Measurements from ENCODE around the gene CRIM1. TPM values are rescaled to one million over a fixed set of nuclear protein-coding genes. Genes with fewer than 3 reads are reported as not detected.
A peak's percentile ranks its signal among the peaks of the same experiment; 100 is the strongest.

Gene CRIM1
- total RNA-seq, 4 donors from 2014 or later = 179 to 229 (median 188) TPM

DNA sequence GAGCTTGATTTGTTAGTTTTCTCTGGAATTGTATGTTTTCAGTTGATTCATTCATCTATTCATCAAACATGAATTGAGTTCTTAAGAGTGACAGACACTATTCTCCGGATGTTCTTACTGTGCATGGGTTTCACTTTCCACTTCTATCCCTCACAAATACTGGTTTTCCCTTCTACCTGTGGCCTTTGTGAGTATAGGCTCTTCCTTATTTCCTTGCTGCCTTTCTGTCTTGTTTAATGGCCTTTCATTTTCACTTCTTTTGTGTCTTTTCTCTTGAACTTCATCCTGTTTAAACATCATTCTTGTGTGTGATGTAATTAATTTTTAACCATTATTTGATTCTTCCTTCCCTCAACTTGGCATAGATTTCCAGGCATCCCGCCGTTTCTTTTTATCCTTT lies 90.7 kb downstream of the CRIM1 start:
- Histone ChIP-seq H3K27me3 (no peaks in the 10 kb centered on the region), H3K4me3 (no peak overlapping the region), H3K36me3 (peaks cover 0 to 85% (median 0%) of the 10 kb centered on the region in 3 donors), H3K9me3 (no peaks in the 10 kb centered on the region), H3K27ac (no peak overlapping the region), H3K4me1 (peaks cover 0 to 24% (median 2%) of the 10 kb centered on the region in 4 donors)
- no peak for TF ChIP-seq POLR2A (IDR thresholded peaks at IDR 0.05)
- DNase-seq (ENCODE audit: low spot score in 2 of 2) = no peak
- WGBS, 2 donors = 74 to 86% methylated on average over 3 of the region's 3 CpGs

DNA sequence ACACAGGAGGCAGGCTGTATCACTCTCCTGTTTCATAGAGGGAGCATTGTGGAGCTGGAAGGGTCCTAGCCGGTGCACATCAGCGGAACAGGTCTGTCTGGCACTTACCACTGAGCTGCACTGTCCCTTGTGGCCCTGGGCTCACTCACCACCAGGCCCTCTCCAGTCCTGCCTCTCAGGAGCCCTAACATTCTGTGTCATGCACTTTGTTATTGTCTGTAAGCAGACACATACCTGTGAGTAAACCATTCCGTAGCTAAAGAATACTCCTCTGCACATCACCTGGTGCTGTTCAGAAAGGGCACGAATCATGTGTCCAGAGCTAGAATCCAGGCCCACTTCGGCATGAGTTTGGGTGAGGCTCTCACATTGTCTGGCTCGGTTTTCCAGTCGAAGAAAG lies 93.6 kb downstream of the CRIM1 start:
- no peak for TF ChIP-seq POLR2A (IDR thresholded peaks at IDR 0.05)
- no peak for TF ChIP-seq EP300 (IDR thresholded peaks at IDR 0.05)
- TF ChIP-seq, protein P1, sequence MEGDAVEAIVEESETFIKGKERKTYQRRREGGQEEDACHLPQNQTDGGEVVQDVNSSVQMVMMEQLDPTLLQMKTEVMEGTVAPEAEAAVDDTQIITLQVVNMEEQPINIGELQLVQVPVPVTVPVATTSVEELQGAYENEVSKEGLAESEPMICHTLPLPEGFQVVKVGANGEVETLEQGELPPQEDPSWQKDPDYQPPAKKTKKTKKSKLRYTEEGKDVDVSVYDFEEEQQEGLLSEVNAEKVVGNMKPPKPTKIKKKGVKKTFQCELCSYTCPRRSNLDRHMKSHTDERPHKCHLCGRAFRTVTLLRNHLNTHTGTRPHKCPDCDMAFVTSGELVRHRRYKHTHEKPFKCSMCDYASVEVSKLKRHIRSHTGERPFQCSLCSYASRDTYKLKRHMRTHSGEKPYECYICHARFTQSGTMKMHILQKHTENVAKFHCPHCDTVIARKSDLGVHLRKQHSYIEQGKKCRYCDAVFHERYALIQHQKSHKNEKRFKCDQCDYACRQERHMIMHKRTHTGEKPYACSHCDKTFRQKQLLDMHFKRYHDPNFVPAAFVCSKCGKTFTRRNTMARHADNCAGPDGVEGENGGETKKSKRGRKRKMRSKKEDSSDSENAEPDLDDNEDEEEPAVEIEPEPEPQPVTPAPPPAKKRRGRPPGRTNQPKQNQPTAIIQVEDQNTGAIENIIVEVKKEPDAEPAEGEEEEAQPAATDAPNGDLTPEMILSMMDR (IDR thresholded peaks at IDR 0.05) = no peak
- H3K27me3 ChIP-seq = no peaks in the 10 kb centered on the region
- H3K4me3 ChIP-seq = no peak overlapping the region
- 87 to 93% methylated on average over 7 of the region's 7 CpGs for WGBS, 2 donors
- peaks cover 0 to 49% (median 8%) of the 10 kb centered on the region in 4 donors for H3K4me1 ChIP-seq
- H3K27ac ChIP-seq = peak overlapping the region in 1 of 4 donors; percentile 47
- no peaks in the 10 kb centered on the region for H3K9me3 ChIP-seq
- DNase-seq (ENCODE audit: low spot score in 2 of 2) = no peak
- peaks cover 0 to 55% (median 0%) of the 10 kb centered on the region in 3 donors for H3K36me3 ChIP-seq

DNA sequence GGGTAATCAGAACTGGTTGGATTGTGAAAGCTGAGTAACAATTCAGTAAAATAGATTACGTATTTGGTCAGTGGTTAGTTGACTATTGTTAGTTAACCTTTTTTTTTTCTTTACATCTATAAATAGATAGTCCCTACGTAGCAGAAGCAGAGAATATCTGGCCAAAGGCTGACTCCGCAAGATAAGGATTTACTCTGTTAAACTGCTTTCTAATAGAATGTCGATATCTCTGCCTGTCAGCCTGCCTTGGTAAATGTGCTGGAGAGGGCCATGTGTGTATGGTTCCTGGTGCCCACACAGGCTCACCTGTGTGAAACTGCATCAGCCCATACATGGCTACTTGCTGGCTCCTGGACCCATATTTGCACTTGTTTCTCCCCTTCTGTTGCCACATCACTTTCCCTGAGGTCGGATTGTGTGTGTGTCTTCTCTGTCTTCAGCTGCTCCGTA lies 94.4 kb downstream of the CRIM1 start:
- Histone ChIP-seq H3K27me3 (no peaks in the 10 kb centered on the region), H3K36me3 (peaks cover 0 to 48% (median 0%) of the 10 kb centered on the region in 3 donors), H3K4me3 (no peak overlapping the region), H3K27ac (peak overlapping the region in 3 of 4 donors; percentile 13 to 47 (median 42)), H3K9me3 (no peaks in the 10 kb centered on the region), H3K4me1 (peaks cover 0 to 54% (median 8%) of the 10 kb centered on the region in 4 donors)
- 66 to 79% methylated on average over 6 of the region's 6 CpGs for WGBS, 2 donors
- no peak for DNase-seq (ENCODE audit: low spot score in 2 of 2)
- no peak for TF ChIP-seq POLR2A (IDR thresholded peaks at IDR 0.05)

DNA sequence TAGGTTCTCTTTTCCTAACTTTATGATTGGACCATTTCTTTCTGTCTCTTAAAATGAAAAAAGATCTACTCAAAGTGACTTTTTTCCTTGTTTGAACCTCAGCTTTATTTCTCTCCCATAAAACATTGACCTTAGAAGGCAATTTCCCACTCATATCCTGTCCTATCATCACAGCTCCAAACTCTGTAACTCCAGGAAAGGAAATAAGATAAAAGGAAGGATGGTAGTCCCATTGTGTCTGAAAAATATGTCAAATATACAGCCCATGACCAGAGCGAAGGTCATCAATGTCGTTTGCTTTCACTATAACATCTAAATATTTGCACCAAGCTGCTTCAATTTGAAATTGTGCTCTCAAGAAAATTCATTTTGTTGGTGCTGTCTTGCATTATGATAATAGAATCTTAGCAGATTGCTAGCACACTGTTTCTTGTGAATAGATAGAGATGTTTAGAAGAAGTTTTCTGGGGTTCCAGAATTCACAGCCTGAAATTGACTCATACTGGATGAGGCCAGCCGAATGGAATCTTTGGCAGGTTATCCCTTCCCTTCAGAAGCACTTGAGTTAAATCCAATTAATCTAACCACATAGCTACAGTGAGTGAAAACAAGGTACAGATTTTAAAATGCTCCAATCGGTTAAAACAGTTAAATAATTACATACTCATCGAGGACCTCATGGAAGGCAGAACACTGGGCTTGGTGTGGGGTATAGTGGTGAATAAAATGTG lies 95.1 kb downstream of the CRIM1 start:
- TF ChIP-seq, protein P1 (IDR thresholded peaks at IDR 0.05) = no peak
- no peak for TF ChIP-seq POLR2A (IDR thresholded peaks at IDR 0.05)
- TF ChIP-seq EP300 (IDR thresholded peaks at IDR 0.05) = peak in 1 of 2 donors; percentile 20
- Histone ChIP-seq H3K27ac (peak overlapping the region in 3 of 4 donors; percentile 13 to 47 (median 42)), H3K4me1 (peaks cover 0 to 60% (median 10%) of the 10 kb centered on the region in 4 donors), H3K27me3 (no peaks in the 10 kb centered on the region), H3K9me3 (no peaks in the 10 kb centered on the region), H3K4me3 (no peak overlapping the region), H3K36me3 (peaks cover 0 to 41% (median 0%) of the 10 kb centered on the region in 3 donors)
- DNase-seq (ENCODE audit: low spot score in 2 of 2) = no peak
- 73% methylated on average over 5 of the region's 5 CpGs for WGBS, 2 donors

DNA sequence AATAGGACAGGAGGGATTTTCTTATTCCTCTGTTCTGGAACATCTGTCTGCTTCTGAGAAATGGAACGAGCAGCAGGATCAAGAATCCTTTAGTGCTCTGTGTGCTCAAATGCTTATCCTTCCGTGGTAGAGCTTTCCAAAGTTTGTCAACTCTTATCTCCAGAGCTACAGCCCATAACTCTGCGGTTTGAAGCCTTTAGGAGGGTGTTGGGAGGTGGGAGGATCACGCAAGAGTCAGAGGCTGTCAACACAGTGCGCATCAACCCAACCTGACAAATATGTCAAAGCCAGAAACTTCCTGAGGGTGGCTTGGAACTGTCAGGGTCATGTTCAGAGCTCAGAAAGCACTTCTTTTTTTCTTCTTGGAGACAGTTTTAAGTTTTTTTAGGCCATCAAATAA lies 95.9 kb downstream of the CRIM1 start:
- peaks cover 0 to 68% (median 14%) of the 10 kb centered on the region in 4 donors for H3K4me1 ChIP-seq
- H3K27ac ChIP-seq = peak overlapping the region in 2 of 4 donors; percentile 42 to 47

More for the DNA sequence above, 95.9 kb downstream of the CRIM1 start:
- H3K9me3 ChIP-seq = no peaks in the 10 kb centered on the region
- TF ChIP-seq, protein P1 (IDR thresholded peaks at IDR 0.05) = no peak
- TF ChIP-seq POLR2A (IDR thresholded peaks at IDR 0.05) (no peak), EP300 (IDR thresholded peaks at IDR 0.05) (no peak)
- H3K36me3 ChIP-seq = peaks cover 0 to 35% (median 0%) of the 10 kb centered on the region in 3 donors
- H3K4me3 ChIP-seq = no peak overlapping the region
- no peak for DNase-seq (ENCODE audit: low spot score in 2 of 2)
- 66 to 71% methylated on average over 5 of the region's 5 CpGs for WGBS, 2 donors
- H3K27me3 ChIP-seq = no peaks in the 10 kb centered on the region

All from tibial nerve (tissue), 4 donors.